Testis (tissue), 3 donors: ENCODE results near the gene CDK5RAP2. TPM values are rescaled to one million over a fixed set of nuclear protein-coding genes. Genes with fewer than 3 reads are reported as not detected.

ENCODE experiments used
- DNase-seq: peaks from one replicate; pipeline ENCODE4 v3.0.0-alpha.2; 2019
- H3K27ac ChIP-seq, 2 donors: fragments of 200-600 bp; sonication (generic); one replicate each; pipeline ENCODE4 v1.5.1; 2019
- H3K27me3 ChIP-seq: fragments of 200-600 bp; sonication (generic); one replicate; pipeline ENCODE4 v1.5.1; 2019
- H3K36me3 ChIP-seq: fragments of 200-600 bp; sonication (generic); one replicate; pipeline ENCODE4 v1.5.1; 2017; ENCODE audit warnings: low read depth; ENCODE audit errors: missing control alignments
- H3K4me1 ChIP-seq: fragments of 200-600 bp; sonication (generic); one replicate; pipeline ENCODE4 v1.5.1; 2019
- H3K4me3 ChIP-seq, 2 donors: fragments of 200-600 bp; sonication (generic); one replicate each; pipeline ENCODE4 v1.5.1; 2017 to 2019
- H3K9me3 ChIP-seq: fragments of 200-600 bp; sonication (generic); one replicate; pipeline ENCODE4 v1.5.1; 2017
- POLR2A ChIP-seq: fragments of 450-650 bp; IDR thresholded peaks from one replicate; pipeline ENCODE4 v1.6.1; 2017; ENCODE audit warnings: antibody characterized with exemption, mild to moderate bottlenecking, moderate library complexity
- WGBS, 2 donors: methylation state at CpG; one replicate each; pipeline ENCODE4 v1.1.5; 2018; 5-methylcytosine and 5-hydroxymethylcytosine counted together
- intact Hi-C: fragments of 100-400 bp; cut with DNase I; formaldehyde crosslinking; loops from one replicate; pipeline ENCODE4 v1.15.1; 2023; ENCODE audit warnings: low total_unique reads
- polyA plus RNA-seq: library from polyadenylated mRNA; stranded (reverse); fragments of 350-450 nt; fragmentation: Illumina TruSeq; extraction: RNeasy Lipid Tissue Mini Kit (QIAGEN cat#74804); gene quantifications from one replicate; pipeline ENCODE4 v1.2.3, GENCODE V29; 2014; ENCODE audit warnings: low read depth, low replicate concordance; ENCODE audit not compliant: insufficient read depth
- total RNA-seq, 2 donors: library from RNA; depleted of rRNA; stranded (reverse); fragments of >200 nt; gene quantifications; one replicate each; pipeline ENCODE4 v1.2.3, GENCODE V29; 2016
- TF ChIP-seq, protein P1 (sequence below), 3 experiments: fragments of 450-650 bp in 2 of 3; fragments of 200-600 bp in 1 of 3; sonication (generic) in 1 of 3; IDR thresholded peaks; one replicate each; pipeline ENCODE4 v1.5.1; 2016 to 2019; ENCODE audit warnings: antibody characterized with exemption in 3 of 3, mild to moderate bottlenecking in 2 of 3, moderate library complexity in 1 of 3

Gene CDK5RAP2
- total and polyA plus RNA-seq, 3 donors from 2014 or later, result 64.9 to 80.5 (median 76.1) TPM

DNA sequence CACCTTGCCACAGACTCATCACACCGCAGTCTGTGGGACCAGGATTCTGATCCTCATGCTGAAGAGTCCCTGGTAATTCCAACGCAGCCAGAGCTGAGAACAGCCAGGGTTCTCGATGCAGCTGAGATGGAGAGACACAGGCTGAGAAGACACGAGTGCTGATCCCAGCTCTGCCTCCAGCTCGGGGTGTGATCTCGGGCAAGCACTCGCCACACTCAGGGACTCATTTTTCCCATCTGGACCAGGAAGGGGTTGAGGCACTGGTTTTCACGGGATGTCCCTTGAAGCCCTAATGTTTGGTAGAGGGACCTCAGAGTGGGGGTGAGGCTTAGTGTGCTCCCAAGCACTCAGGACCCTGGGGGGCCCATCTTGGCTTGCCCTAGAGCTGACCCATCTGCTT, 200.4 kb downstream of the CDK5RAP2 start:
- H3K9me3 ChIP-seq, result no peaks in the 10 kb centered on the region
- TF ChIP-seq POLR2A, result no peak
- TF ChIP-seq, protein P1, sequence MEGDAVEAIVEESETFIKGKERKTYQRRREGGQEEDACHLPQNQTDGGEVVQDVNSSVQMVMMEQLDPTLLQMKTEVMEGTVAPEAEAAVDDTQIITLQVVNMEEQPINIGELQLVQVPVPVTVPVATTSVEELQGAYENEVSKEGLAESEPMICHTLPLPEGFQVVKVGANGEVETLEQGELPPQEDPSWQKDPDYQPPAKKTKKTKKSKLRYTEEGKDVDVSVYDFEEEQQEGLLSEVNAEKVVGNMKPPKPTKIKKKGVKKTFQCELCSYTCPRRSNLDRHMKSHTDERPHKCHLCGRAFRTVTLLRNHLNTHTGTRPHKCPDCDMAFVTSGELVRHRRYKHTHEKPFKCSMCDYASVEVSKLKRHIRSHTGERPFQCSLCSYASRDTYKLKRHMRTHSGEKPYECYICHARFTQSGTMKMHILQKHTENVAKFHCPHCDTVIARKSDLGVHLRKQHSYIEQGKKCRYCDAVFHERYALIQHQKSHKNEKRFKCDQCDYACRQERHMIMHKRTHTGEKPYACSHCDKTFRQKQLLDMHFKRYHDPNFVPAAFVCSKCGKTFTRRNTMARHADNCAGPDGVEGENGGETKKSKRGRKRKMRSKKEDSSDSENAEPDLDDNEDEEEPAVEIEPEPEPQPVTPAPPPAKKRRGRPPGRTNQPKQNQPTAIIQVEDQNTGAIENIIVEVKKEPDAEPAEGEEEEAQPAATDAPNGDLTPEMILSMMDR (IDR thresholded peaks at IDR 0.05), result no peak
- H3K27ac ChIP-seq, result no peak overlapping the region
- DNase-seq, result no peak
- no peaks in the 10 kb centered on the region for H3K27me3 ChIP-seq
- 93 to 99% methylated on average over 7 to 8 of the region's 8 CpGs for WGBS, 2 donors
- H3K4me3 ChIP-seq, result no peak overlapping the region
- no peaks in the 10 kb centered on the region for H3K36me3 ChIP-seq
- peaks cover 7% of the 10 kb centered on the region for H3K4me1 ChIP-seq
- intact Hi-C loops, result no loop called here

GRCh38 chr9:120378680-120379079, 201.3 kb downstream of the CDK5RAP2 start:
- H3K27me3 ChIP-seq, result no peaks in the 10 kb centered on the region
- H3K4me1 ChIP-seq, result no peaks in the 10 kb centered on the region
- intact Hi-C loops, result no loop called here
- TF ChIP-seq, protein P1 (IDR thresholded peaks at IDR 0.05), result no peak
- no peak for TF ChIP-seq POLR2A
- H3K4me3 ChIP-seq, result no peak overlapping the region
- no peak overlapping the region for H3K27ac ChIP-seq
- no peak for DNase-seq
- H3K9me3 ChIP-seq, result no peaks in the 10 kb centered on the region
- 96% methylated on average over 5 of the region's 5 CpGs for WGBS, 2 donors
- no peaks in the 10 kb centered on the region for H3K36me3 ChIP-seq

GRCh38 chr9:120377268-120378159, 202.5 kb downstream of the CDK5RAP2 start:
- Histone ChIP-seq H3K4me1 (no peaks in the 10 kb centered on the region), H3K36me3 (no peaks in the 10 kb centered on the region), H3K4me3 (no peak overlapping the region), H3K27me3 (no peaks in the 10 kb centered on the region), H3K27ac (no peak overlapping the region), H3K9me3 (no peaks in the 10 kb centered on the region)
- intact Hi-C loops, result no loop called here
- TF ChIP-seq, protein P1 (IDR thresholded peaks at IDR 0.05), result no peak
- TF ChIP-seq POLR2A, result no peak
- 94% methylated on average over 23 of the region's 23 CpGs for WGBS, 2 donors
- no peak for DNase-seq

DNA sequence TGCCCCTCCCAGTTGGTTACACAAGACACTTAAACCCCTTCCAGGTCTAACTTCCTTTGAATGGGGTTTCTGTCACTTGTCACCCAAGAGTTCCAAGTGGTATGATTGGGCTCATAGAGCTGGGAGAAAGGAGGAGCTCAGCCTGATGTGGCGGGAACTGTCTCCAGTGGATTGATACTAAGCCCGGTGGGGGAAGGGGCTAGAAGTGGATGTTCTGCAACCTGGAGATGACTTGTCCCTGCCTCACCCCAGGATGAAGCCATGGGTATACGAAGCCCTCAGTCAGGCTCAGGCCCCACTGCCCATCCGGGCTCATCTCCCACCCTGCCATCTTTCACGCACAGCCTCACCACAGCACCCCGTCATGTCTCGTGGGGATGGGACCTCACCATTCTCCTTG, 203.9 kb downstream of the CDK5RAP2 start:
- TF ChIP-seq, protein P1 (IDR thresholded peaks at IDR 0.05), result no peak
- no peak for TF ChIP-seq POLR2A
- Histone ChIP-seq H3K4me1 (no peaks in the 10 kb centered on the region), H3K36me3 (no peaks in the 10 kb centered on the region), H3K27me3 (no peaks in the 10 kb centered on the region), H3K4me3 (no peak overlapping the region), H3K27ac (no peak overlapping the region), H3K9me3 (no peaks in the 10 kb centered on the region)
- intact Hi-C loops, result no loop called here
- WGBS, 2 donors, result 94 to 99% methylated on average over 7 of the region's 7 CpGs
- DNase-seq, result no peak

- 83 to 98% methylated on average over 4 of the region's 4 CpGs for WGBS, 2 donors
- Histone ChIP-seq H3K36me3 (no peaks in the 10 kb centered on the region), H3K9me3 (no peaks in the 10 kb centered on the region), H3K27me3 (no peaks in the 10 kb centered on the region), H3K4me3 (no peak overlapping the region), H3K27ac (no peak overlapping the region), H3K4me1 (no peaks in the 10 kb centered on the region)
- no peak for DNase-seq
- intact Hi-C loops, result no loop called here
- TF ChIP-seq, protein P1 (IDR thresholded peaks at IDR 0.05), result no peak
- TF ChIP-seq POLR2A, result no peak
Observed at GRCh38 chr9:120375316-120375715, 204.7 kb downstream of the CDK5RAP2 start.
